CD4-positive, alpha-beta T cell treated with Interleukin-4 for 4 hours (primary cell): ENCODE measurements around the gene TKFC.
"Not testable (repeated sequence)": the region's sequence is repeated elsewhere in the genome, so short reads cannot be mapped to it uniquely, and the experiment has no call there.

Experiments used
- DNase-seq: peaks from one replicate; pipeline ENCODE4 v3.0.0-alpha.2; 2020

TKFC gene

GRCh38 chr11:61369372-61370348, 36.6 kb downstream of the TKFC start:
- no peak for DNase-seq

GRCh38 chr11:61370349-61371005, 37.4 kb downstream of the TKFC start:
- no peak for DNase-seq

GRCh38 chr11:61372659-61373420, 39.8 kb downstream of the TKFC start:
- DNase-seq, result no peak

GRCh38 chr11:61375761-61376108, 42.7 kb downstream of the TKFC start:
- no peak for DNase-seq

- DNase-seq, result no peak
Measured at GRCh38 chr11:61377461-61378160, 44.6 kb downstream of the TKFC start.

GRCh38 chr11:61378713-61379313, 45.8 kb downstream of the TKFC start:
- DNase-seq, result no peak

- DNase-seq, result no peak
Measured at GRCh38 chr11:61380884-61381283, 47.9 kb downstream of the TKFC start.

- DNase-seq, result not testable (repeated sequence)
Measured at GRCh38 chr11:61383859-61384258, 50.8 kb downstream of the TKFC start.

GRCh38 chr11:61384271-61385242, 51.5 kb downstream of the TKFC start:
- DNase-seq, result no peak

GRCh38 chr11:61390161-61390560, 57.1 kb downstream of the TKFC start:
- no peak for DNase-seq

GRCh38 chr11:61392981-61393595, 60.1 kb downstream of the TKFC start:
- peak; percentile 15 for DNase-seq
